NCI-H2227 treated with DMSO at 0.1 percent for 48 hours (cell line): ENCODE data around the gene BRSK2.

Source experiments
- DNase-seq: peaks from one replicate; lab custom pipeline; 2025; lab: John Stamatoyannopoulos, UW

BRSK2 gene

GRCh38 chr11:1483445-1483961, 93.8 kb downstream of the BRSK2 start:
- no peak for DNase-seq

- DNase-seq: no peak
These were observed 94.4 kb downstream of the BRSK2 start for GRCh38 chr11:1484061-1484671.

- no peak for DNase-seq
These were observed 95.2 kb downstream of the BRSK2 start for GRCh38 chr11:1484695-1485503.

- DNase-seq: no peak
These were observed 95.8 kb downstream of the BRSK2 start for GRCh38 chr11:1485504-1485885.

- DNase-seq: no peak
These were observed 96.5 kb downstream of the BRSK2 start, which contains the start of gene MOB2 for GRCh38 chr11:1486054-1486825. MOB2 (minus strand) TSS chr11:1486779; CDS start chr11:1486556, 223 bp downstream.

GRCh38 chr11:1487091-1487850, 97.5 kb downstream of the BRSK2 start:
- no peak for DNase-seq

GRCh38 chr11:1487851-1488574, 98.3 kb downstream of the BRSK2 start:
- no peak for DNase-seq

GRCh38 chr11:1488575-1489180, 98.9 kb downstream of the BRSK2 start:
- DNase-seq: no peak

GRCh38 chr11:1490651-1491050, 100.9 kb downstream of the BRSK2 start:
- no peak for DNase-seq

GRCh38 chr11:1491379-1491778, 101.6 kb downstream of the BRSK2 start:
- no peak for DNase-seq

GRCh38 chr11:1493650-1494244, 104.0 kb downstream of the BRSK2 start:
- no peak for DNase-seq

GRCh38 chr11:1494650-1495049, 104.9 kb downstream of the BRSK2 start:
- DNase-seq: no peak

GRCh38 chr11:1496091-1496760, 106.5 kb downstream of the BRSK2 start:
- no peak for DNase-seq

GRCh38 chr11:1496761-1497095, 107.0 kb downstream of the BRSK2 start:
- DNase-seq: no peak

- no peak for DNase-seq
These were observed 107.9 kb downstream of the BRSK2 start for GRCh38 chr11:1497600-1497999.

- no peak for DNase-seq
These were observed 108.5 kb downstream of the BRSK2 start for GRCh38 chr11:1498262-1498661.

GRCh38 chr11:1499261-1499890, 109.6 kb downstream of the BRSK2 start:
- no peak for DNase-seq

GRCh38 chr11:1499899-1500298, 110.2 kb downstream of the BRSK2 start:
- no peak for DNase-seq
